OCI-M1 (cell line): Measurements from ENCODE around the gene TELO2.
"Not testable (repeated sequence)": the region's sequence is repeated elsewhere in the genome, so short reads cannot be mapped to it uniquely, and the experiment has no call there.

Source experiments
- DNase-seq: peaks from one replicate; lab custom pipeline; 2025; lab: John Stamatoyannopoulos, UW

Gene TELO2

GRCh38 chr16:1475552-1476114, 17.5 kb upstream of the TELO2 start:
- no peak for DNase-seq

GRCh38 chr16:1477033-1477432, 16.1 kb upstream of the TELO2 start:
- no peak for DNase-seq

DNA sequence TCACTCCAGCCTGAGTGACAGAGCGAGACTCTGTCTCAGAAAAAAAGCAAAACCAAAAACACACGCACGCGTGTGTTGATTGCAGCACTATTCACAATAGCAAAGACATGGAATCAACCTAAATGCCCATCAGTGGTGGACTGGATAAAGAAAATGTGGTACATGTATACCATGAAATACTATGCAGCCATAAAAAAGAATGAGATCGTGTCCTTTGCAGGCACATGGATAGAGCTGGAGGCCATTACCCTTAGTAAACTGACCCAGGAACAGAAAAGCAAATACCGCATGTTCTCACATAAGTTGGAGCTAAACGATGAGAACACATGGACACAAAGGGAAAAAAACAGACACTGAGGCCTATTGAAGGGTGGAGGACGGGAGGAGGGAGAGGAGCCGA, 14.2 kb upstream of the TELO2 start:
- not testable (repeated sequence) for DNase-seq

DNA sequence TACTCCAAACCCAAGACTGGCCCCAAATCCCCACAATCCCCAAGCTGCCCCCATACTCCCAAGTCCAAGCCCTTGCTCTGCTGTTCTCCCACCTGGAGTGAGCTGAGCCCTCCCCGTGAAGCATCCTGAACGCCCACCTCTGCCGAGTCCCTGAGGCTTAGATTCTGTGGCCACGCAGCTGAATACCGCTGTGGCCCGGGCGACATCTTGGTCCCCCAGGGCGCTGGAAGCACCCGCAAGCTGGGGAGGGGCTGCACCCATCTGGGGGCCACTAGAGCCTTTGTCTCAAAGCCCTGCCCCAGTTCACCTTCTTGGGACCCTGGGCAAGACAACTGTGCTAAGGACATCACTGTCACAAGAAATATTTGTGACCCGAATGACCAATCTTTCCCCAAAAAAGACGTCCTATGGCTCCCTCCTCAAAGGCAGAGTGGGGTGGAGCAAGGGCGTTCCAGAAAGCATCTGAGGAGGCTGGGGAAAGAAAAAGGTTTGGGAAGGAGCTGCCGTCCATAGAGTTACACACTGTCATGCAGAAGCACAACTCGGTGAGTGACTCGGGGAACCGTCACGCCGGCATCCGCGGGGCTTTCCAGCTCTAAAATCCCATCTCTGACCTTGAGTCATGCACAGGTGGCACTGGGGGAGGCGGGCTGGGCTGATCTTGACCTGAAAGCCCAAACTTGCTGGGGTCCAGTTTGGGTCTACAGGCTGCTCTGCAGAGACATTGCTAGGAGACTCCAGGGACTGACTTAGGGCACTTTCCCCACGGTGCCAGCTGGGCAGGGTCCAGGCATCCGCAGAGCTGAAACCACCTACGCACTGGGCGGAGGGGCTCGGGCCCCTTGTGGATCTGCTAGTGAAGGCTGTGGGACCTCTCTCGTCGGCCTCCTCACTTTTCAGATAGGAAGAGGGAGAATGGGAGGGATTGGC, 11.0 kb upstream of the TELO2 start:
- DNase-seq, result no peak

DNA sequence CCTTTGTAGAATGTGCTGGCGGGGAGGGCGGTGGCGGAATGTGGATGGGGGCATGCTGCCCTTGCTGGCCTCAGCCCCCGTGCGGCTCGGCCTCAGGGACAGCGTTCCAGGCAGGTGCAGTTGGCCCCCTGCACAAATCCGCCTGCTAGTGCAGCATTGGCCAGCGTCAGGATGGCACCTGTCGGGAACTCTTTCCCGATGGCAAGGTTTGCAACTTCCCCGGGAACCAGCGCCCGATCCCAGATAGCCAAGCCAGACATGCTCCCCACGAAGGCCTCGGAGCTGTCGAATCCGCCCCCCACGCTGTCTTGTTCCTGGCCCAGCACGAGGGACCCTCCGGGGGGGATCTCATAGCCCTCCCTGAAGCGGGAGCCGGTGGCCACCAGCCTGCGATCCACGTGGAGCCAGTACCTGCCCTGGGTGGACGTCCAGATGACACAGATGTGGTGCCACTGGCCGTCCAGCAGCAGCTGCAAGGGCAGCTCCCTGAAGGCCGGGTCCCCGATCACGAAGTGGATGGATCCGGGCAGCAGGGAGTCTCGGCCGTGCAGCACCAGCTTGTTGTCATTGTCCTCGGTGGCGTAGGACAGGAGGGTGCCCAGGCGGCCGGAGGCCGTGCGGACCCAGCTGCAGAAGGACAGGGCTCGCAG, 7.2 kb upstream of the TELO2 start:
- DNase-seq, result no peak

DNA sequence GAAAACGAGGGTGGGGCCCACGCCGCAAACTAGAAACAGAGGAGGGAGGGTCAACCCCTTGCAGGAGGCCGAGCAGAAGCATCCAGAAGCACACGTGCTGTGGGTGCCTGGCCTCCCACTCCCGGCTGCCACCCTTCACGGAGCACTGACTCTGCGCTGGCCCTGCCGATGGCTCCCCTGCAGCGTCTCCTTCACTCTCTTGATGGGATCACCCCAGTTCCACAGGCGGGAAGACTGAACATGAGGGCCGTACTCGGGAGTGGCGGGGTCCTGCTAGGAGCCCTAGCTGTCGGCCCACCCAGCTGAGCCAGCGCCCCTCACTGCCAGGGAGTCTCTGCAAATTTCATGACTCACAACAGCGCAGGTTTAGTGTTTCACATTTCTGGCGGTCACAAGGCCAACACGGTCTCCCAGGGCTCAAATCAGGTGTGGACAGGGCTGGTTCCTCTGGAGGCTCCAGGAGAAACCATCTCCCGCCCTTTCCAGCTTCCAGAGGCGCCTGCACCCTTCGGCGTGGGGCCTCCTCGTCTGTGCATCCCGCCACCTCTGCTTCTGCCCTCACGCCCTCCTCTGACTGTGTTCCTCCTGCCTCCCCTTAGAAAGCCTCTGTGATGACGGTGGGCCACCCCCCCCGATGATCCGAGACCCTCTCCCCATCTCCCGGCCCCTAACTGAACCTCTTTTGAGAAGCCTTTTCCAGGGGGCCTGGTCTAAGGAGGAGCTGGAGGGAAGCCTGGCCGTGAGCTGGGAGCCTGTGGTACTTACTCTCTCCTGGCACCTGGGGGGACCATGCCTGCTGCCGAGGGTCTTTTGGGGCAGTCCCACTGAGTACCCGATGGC, 6.4 kb upstream of the TELO2 start:
- no peak for DNase-seq

DNA sequence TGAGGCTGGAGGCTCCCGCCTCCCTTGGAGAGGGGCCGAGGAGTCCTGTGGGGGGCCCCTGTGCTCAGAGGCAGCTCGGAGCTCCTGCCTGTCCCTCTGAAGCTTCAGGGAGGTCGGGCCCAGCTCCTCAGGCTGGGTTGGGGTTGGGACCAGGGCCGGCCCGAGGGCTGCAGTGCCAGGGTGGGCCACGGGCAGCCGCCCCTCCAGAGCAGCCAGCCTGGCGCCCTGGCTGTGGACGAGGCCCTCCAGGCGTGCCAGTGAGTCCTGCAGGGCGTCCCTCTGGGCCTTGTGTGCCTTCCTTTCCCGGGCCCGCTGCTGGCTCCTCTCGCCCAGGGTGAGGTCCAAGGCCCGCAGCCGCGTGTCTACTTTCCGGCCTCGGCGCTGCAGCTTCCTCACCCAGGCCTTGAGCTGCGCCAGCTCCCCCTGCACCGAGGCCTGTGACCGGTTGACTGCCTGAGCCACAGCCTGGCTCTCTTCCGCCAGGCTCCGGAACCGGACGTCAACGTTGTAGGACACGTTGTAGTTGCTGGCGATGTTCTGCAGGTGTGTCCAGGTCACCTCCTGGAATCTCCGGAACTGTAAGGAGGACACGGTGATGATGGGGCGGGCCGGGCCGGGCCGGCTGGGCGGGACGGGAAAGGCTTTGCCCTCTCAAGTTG, 5.6 kb upstream of the TELO2 start:
- no peak for DNase-seq

GRCh38 chr16:1488054-1488601, 5.0 kb upstream of the TELO2 start:
- DNase-seq, result no peak

DNA sequence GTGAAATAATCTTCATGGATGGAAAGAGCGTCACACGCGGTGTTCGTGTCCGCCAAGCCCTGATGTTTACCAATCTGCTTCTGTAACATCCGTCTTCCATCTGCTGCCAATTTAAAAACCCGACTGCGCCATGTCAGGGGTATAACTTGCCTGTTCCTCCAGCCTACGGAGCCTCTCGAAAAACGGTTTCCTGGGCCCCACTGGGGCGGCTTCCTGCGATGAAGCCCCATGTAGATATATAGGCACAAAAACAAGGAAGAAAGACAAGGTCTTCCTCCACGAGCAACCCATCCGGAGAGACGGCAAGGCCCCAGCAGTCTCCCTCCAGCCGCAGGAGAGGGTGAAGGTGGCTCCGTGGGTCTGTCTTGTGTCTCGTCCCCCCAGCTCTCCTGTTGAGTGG, 4.5 kb upstream of the TELO2 start, which contains the start of gene PTX4:
Gene PTX4, minus strand, starts transcription at position 326 of the 400 bp plus-strand sequence. Its CDS starts 35 bp downstream, at position 291.
- DNase-seq, result no peak

- DNase-seq, result no peak
Measured at GRCh38 chr16:1489077-1489476, 4.1 kb upstream of the TELO2 start.

DNA sequence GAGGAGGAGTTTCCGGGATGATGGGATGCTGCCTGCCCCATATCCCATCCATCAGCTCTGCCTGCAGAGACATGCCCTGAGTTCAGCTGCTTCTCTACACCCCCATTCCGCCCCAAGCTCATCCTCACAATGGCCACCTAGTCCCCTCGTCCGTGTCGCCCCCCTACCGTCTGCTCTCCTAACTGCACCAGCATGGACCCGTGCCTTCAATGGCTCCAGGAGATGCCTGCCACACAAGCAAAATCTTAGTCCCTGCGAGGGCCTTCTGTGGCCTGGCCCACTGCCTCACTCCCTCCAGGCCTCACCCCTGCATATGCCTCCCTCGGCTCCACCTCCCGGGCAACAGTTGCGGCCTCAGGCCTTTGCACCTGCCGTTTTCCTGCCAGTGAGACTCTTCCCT, 1.8 kb upstream of the TELO2 start:
- no peak for DNase-seq

DNA sequence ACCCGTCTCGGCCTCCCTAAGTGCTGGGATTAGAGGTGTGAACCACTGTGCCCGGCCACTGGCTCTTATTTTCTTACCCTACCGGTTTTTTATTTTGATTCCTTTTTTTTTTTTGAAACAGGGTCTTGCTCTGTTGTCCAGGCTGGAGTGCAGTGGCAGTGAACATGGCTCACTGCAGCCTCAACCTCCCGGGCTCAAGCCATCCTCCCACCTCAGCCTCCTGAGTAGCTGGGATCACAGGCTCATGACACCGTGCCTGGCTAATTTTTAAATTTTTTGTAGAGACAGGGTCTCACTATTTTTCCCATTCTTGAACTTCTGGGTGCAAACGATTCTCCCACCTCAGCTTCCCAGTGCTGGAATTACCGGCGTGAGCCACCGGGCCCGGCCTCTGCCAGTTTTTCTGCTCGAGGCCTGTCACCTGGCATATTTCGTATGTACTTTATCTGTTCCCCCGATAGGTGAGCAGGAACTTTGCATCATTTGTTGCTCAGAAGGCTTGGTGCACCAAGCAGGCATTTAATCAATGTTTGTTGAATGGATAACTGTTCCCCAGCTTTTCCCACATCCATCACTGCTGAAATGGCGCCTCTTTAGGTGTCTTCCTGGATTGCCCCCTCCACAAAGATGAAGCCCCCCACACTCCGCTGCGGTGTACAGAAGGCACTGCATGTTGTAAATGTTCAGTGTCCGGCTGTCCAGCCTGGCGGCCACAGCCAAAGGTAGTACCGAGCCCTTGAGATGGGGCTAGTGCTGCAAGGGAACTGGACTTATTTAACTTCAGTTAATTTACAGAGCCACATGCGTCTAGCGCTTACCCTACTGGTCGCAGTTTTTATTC, 858 bp upstream of the TELO2 start:
- no peak for DNase-seq

DNA sequence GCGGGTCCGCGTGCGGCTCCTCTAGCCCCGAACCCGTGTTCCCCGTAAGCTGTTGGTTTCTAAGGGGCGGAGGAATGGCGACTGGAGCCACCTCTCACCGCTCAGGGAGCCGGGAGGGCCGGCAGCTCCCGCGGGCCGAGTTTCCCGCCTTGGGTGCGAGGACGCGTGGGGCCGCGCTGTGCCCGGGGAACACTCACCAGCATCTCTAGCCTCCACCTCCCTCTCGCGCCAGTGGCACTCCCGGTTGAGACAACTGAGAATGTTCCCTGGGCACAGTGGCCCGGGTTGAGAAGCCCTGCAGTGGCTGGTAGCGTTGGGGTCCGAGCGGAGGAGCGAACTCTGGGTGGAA, 560 bp downstream of the TELO2 start:
- peak; percentile 51 for DNase-seq

- DNase-seq, result peak; percentile 13
Measured at GRCh38 chr16:1494129-1494640, 1.0 kb downstream of the TELO2 start.

GRCh38 chr16:1494711-1495110, 1.6 kb downstream of the TELO2 start:
- DNase-seq, result no peak

GRCh38 chr16:1495211-1495888, 2.2 kb downstream of the TELO2 start:
- no peak for DNase-seq

GRCh38 chr16:1495889-1496262, 2.7 kb downstream of the TELO2 start:
- DNase-seq, result no peak

- no peak for DNase-seq
Measured at GRCh38 chr16:1496464-1496863, 3.3 kb downstream of the TELO2 start.

DNA sequence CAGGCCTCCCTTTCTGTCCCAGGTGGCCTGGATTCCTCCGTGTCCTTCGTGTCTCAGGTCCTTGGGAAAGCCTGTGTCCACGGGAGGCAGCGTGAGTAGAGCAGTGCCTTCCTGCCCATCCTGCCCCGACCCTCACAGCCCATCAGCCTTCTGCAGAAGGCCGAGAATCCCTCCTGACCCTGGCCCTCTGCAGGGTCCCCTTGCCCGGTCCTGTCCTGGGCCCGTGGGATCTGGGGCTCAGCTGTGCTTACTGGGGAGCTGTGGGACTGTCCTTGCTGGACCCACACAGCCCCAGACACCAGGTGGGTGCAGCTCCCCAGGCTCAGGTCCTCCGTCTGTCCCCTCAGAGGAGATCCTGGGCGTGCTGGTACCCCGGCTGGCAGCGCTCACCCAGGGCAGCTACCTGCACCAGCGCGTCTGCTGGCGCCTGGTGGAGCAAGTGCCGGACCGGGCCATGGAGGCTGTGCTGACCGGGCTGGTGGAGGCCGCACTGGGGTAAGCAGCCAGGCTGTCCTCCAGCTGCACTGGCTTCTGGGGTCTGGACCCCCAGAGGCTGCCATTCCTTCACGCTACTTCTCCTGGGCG, 3.9 kb downstream of the TELO2 start:
- DNase-seq, result no peak
